BE2C (cell line): ENCODE measurements around the gene NUP85.

Experiments used
- DNase-seq: peaks from one replicate; pipeline ENCODE4 v3.0.0-alpha.2; 2020
- H3K27me3 ChIP-seq: fragments of 250-450 bp; sonication (Bioruptor Pico); 2 replicates; pipeline ENCODE4 v1.5.1; 2020; ENCODE audit warnings: mild to moderate bottlenecking
- H3K36me3 ChIP-seq: fragments of 250-450 bp; sonication (Bioruptor Pico); 2 replicates; pipeline ENCODE4 v1.5.1; 2020; ENCODE audit warnings: mild to moderate bottlenecking
- H3K4me1 ChIP-seq: fragments of 250-450 bp; sonication (Bioruptor Pico); 2 replicates; pipeline ENCODE4 v1.5.1; 2020
- H3K4me3 ChIP-seq: 2 replicates; pipeline ENCODE4 v1.5.1; 2011; ENCODE audit warnings: low read depth, low read length
- H3K9me3 ChIP-seq: fragments of 250-450 bp; sonication (Bioruptor Pico); 2 replicates; pipeline ENCODE4 v1.5.1; 2020
- TF ChIP-seq, protein P1 (sequence below): IDR thresholded peaks from 2 replicates; pipeline ENCODE4 v1.5.1; 2012; ENCODE audit warnings: mild to moderate bottlenecking, low read depth, low read length

Gene NUP85

DNA sequence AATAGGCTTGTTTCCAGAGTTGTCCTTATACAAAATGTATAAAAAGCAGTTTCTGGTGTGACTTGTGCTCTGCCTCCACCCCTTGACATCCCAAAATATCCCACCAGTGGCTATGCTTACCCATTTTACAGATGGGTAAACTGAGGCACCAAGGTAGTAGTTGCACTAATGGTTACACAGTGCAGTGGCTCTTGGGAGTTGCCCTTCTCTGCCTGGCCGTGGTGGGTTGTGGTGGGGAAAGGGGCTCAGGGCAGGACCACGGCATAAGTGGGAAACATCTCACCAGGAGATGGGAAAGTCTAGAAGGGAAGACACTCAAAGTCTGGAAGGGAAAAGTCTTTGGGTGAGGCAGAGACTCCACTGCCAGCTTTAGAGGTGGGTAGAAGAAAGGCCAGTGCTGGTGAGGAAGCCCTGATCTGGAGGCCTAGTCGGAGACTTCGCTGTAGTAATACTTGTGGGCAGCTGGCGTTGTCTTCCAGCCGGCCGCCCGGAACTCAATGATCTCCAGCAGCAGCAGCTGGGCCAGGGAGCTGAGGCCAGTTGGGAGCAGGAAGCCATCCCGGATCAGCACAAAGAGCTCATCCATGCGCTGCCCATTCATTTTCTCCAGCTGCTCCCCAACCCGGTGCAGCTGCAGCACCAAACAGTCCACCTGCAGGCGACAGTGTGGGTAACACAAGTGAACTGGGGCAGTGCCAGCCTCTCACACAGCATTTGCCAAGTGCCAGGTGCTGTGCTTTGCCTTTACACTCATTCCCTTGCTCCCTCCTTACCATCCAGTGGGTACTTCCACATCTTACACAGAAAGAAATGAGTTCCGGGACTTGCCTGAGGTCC is 61.1 kb downstream of the NUP85 start:
- TF ChIP-seq, protein P1, sequence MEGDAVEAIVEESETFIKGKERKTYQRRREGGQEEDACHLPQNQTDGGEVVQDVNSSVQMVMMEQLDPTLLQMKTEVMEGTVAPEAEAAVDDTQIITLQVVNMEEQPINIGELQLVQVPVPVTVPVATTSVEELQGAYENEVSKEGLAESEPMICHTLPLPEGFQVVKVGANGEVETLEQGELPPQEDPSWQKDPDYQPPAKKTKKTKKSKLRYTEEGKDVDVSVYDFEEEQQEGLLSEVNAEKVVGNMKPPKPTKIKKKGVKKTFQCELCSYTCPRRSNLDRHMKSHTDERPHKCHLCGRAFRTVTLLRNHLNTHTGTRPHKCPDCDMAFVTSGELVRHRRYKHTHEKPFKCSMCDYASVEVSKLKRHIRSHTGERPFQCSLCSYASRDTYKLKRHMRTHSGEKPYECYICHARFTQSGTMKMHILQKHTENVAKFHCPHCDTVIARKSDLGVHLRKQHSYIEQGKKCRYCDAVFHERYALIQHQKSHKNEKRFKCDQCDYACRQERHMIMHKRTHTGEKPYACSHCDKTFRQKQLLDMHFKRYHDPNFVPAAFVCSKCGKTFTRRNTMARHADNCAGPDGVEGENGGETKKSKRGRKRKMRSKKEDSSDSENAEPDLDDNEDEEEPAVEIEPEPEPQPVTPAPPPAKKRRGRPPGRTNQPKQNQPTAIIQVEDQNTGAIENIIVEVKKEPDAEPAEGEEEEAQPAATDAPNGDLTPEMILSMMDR = no peak
- Histone ChIP-seq H3K36me3 (peaks cover 40% of the 10 kb centered on the region), H3K4me1 (no peaks in the 10 kb centered on the region; the same call in 1 of the 2 replicates), H3K27me3 (no peaks in the 10 kb centered on the region), H3K9me3 (no peaks in the 10 kb centered on the region), H3K4me3 (no peak overlapping the region)
- no peak for DNase-seq

DNA sequence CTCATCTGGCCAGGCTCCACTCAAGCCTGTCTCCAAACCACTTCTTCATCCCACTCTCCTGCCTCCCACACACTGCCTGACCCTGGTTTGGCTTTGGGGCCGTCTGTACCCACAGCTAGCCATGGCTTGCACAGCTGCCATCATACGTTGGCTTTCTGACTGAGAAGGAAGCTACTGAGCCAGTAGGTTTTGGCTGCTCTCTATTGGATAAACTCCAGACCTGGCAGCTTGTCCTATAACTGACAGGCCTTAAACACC is 61.6 kb downstream of the NUP85 start:
- no peak for DNase-seq
- no peaks in the 10 kb centered on the region; the same call in 1 of the 2 replicates for H3K4me1 ChIP-seq
- H3K27me3 ChIP-seq = no peaks in the 10 kb centered on the region
- H3K36me3 ChIP-seq = peaks cover 40% of the 10 kb centered on the region
- TF ChIP-seq, protein P1 = no peak
- H3K9me3 ChIP-seq = no peaks in the 10 kb centered on the region
- H3K4me3 ChIP-seq = no peak overlapping the region

DNA sequence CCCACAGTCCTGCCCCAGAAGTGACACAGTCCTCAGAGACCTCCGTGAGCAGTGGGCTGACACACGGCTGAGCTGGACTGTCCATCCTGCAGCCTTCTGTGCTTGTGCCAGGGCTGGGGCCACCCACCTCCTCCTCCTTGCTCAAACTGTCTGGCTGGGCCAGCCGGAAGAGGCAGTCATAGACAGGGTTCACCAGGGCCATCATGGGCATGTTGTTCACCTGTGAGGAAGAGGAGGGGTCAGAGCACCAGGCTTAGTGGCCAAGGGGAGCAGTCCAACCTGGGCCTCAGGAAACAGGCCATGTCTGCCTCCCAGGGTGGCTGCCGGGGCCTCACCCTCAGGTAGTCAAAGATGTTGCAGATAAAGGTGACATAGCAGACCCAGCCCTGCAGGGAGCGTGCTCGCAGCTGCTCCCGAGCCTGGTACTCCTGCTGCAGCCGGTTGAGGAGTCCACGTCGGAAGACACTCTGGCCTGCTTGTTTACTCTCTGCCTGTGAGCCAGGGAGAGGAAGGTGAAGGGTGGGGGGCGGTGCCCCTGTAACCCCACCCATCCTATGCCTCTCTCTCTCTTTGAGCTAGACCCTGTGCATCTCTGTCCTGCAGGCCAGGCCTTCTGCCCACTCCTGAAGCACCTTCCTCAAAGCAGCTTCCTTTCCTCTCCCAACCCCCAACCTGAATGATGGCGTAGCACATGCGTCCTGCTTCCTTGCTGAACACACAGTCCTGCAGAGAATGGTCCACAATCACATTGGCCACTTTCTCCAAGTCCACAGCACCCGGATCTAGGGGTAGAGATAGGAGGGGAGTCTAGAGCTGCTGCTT is 62.1 kb downstream of the NUP85 start:
- peaks cover 5% of the 10 kb centered on the region for H3K4me1 ChIP-seq
- no peaks in the 10 kb centered on the region for H3K9me3 ChIP-seq
- TF ChIP-seq, protein P1 = peak; percentile 49
- no peaks in the 10 kb centered on the region for H3K27me3 ChIP-seq
- no peak overlapping the region for H3K4me3 ChIP-seq
- DNase-seq = peak; percentile 54
- peaks cover 38% of the 10 kb centered on the region for H3K36me3 ChIP-seq

DNA sequence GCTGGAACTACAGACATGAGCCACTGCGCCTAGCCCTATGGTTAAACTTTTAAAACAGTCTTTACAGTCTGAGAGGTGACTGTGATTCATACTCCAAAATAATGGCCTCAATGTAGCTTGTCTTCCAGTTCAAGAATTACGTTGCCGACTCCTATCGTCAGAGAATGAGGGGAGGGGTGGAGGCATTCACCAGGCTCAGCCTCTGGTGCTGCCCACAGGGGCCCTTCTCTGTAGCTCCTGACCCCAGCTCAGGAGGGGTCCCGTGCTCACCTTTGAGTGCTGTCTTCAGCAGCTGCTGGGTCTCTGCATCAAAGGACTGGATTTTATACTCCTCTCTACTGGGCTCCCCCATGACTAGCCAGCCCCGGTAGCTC is 64.4 kb downstream of the NUP85 start:
- no peak for DNase-seq
- H3K4me1 ChIP-seq = peaks cover 19% of the 10 kb centered on the region
- H3K27me3 ChIP-seq = no peaks in the 10 kb centered on the region
- TF ChIP-seq, protein P1 = no peak
- peaks cover 41% of the 10 kb centered on the region for H3K36me3 ChIP-seq
- no peaks in the 10 kb centered on the region for H3K9me3 ChIP-seq
- peak overlapping the region; percentile 93 for H3K4me3 ChIP-seq

DNA sequence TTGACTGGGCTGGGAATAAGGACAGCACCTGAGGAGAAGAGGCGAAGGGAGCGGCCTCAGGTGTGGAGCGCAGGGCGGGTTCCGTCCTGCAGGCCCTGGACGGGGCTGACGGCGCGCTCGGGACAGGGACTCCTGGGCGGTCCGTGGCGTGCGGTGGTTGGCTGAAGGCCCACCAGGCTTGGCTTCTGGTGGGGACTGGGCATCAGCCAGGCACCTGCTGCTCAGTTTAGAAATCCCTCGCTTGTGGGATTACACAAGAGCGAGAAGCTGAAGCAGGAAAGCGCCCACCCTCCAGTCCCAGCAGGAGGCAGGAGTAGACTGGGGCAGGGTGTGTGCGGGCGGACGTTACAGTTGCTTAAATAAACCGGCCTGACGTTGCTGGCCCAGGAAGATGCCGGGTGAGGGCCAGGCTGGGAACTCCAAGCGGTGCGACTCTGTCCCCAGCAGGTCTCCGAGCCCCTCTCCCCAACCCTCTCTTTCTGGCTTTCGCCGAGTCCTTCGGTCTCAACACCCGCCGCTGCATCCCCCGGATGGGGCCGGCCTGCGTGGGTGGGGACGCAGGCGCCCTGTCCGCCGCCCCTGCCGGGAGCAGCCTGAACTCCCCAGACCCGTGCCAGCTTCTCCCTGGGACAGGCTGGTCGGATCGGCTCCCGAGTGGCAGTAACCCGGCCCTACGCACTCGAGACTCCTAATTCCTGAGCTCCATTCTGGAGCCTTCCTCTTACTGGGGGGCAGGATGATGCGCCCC is 64.9 kb downstream of the NUP85 start:
- H3K9me3 ChIP-seq = no peaks in the 10 kb centered on the region
- no peaks in the 10 kb centered on the region for H3K27me3 ChIP-seq
- TF ChIP-seq, protein P1 = peak; percentile 52
- peaks cover 39% of the 10 kb centered on the region for H3K36me3 ChIP-seq
- peak overlapping the region; percentile 93 for H3K4me3 ChIP-seq
- H3K4me1 ChIP-seq = peaks cover 19% of the 10 kb centered on the region
- DNase-seq = peak; percentile 78

DNA sequence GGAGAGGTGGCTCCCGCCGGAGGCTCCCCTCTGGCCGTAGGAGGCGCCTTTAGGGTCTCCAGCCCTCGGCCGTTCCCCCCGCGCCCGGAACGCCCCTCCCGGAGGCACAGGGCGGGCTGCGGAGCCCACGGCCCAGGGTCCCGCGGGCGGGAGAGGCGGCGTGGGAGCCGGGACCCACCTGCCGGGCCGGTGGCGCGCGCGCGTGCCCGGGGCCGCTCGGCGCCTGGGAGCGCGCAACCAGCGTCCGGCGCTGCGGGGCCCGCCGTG is 65.4 kb downstream of the NUP85 start, which contains the start of gene MIF4GD:
Gene MIF4GD (minus strand): TSS at position 266 of the 267 bp plus-strand sequence. CDS start 1,036 bp downstream, outside the sequence.
- H3K4me1 ChIP-seq = peaks cover 19% of the 10 kb centered on the region
- DNase-seq = no peak
- H3K9me3 ChIP-seq = no peaks in the 10 kb centered on the region
- peaks cover 34% of the 10 kb centered on the region for H3K36me3 ChIP-seq
- H3K27me3 ChIP-seq = no peaks in the 10 kb centered on the region
- TF ChIP-seq, protein P1 = no peak
- H3K4me3 ChIP-seq = peak within 1 kb of the TSS; percentile 93
